Stimulated activated naive B cell treated with anti-CD40 and anti-IgM and Interleukin-4, amounts not matched to agents 10 μg/mL and 1 μg/mL and 100 μg/mL, for 72 hours (primary cell): ENCODE data around the gene ABCF3.

ENCODE experiments used
- ATAC-seq, 2 donors: fragments of 150-1000 bp; cut with Tn5 transposase; replicated peaks; 2 replicates each; pipeline ENCODE4 v1.10.0; 2021; ENCODE audit warnings: moderate library complexity in 1 of 2
- DNase-seq: peaks from one replicate; pipeline ENCODE4 v3.0.0; 2021
- H3K27ac Mint-ChIP-seq: one replicate; pipeline ENCODE4 v1.8.0; 2022; ENCODE audit warnings: mild to moderate bottlenecking, mixed read lengths
- H3K27me3 Mint-ChIP-seq, 2 donors: one replicate each; pipeline ENCODE4 v1.8.0; 2022; ENCODE audit warnings: mixed read lengths in 2 of 2
- H3K36me3 Mint-ChIP-seq, 2 donors: one replicate each; pipeline ENCODE4 v1.8.0; 2022; ENCODE audit warnings: mixed read lengths in 2 of 2, mild to moderate bottlenecking in 1 of 2
- H3K4me1 Mint-ChIP-seq, 2 donors: one replicate each; pipeline ENCODE4 v1.8.0; 2022; ENCODE audit warnings: mixed read lengths in 2 of 2, mild to moderate bottlenecking in 1 of 2
- H3K4me3 Mint-ChIP-seq, 2 donors: one replicate each; pipeline ENCODE4 v1.8.0; 2022; ENCODE audit warnings: mild to moderate bottlenecking in 2 of 2, mixed read lengths in 2 of 2, moderate library complexity in 1 of 2
- H3K9me3 Mint-ChIP-seq, 2 donors: one replicate each; pipeline ENCODE4 v1.8.0; 2022; ENCODE audit warnings: mixed read lengths in 2 of 2, mild to moderate bottlenecking in 1 of 2

Gene ABCF3

DNA sequence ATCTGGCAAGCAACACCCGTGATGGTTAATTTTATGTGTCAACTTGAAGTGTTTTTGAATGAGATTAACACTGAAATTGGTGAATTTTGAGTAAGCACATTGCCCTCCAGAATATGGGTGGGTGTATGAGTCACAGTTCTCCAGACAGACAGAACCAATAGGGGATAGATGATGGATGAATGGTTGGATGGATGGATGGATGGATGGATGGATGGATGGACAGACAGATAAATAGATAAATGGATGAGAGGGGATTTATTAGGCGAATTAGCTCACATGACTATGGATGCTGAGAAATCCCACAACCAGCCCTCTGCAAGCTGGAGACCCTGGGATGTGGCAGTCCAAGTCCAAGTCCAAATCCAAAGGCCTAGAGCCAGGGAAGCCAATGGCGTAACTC, 37.9 kb downstream of the ABCF3 start:
- Mint-ChIP-seq H3K36me3 (no peaks in the 10 kb centered on the region), H3K27ac (no peak overlapping the region), H3K27me3 (peaks cover 32 to 45% of the 10 kb centered on the region in 2 donors), H3K4me3 (no peak overlapping the region), H3K4me1 (peaks cover 3 to 4% of the 10 kb centered on the region in 2 donors), H3K9me3 (no peaks in the 10 kb centered on the region)
- no peak for ATAC-seq
- DNase-seq: no peak

GRCh38 chr3:184227481-184227935, 41.5 kb downstream of the ABCF3 start:
- DNase-seq: no peak
- H3K9me3 Mint-ChIP-seq: no peaks in the 10 kb centered on the region
- no peaks in the 10 kb centered on the region for H3K36me3 Mint-ChIP-seq
- H3K4me3 Mint-ChIP-seq: no peak overlapping the region
- ATAC-seq: peak; percentile 37 to 40
- no peak overlapping the region for H3K27ac Mint-ChIP-seq
- H3K4me1 Mint-ChIP-seq: peaks cover 13 to 18% of the 10 kb centered on the region in 2 donors
- H3K27me3 Mint-ChIP-seq: peaks cover 53 to 59% of the 10 kb centered on the region in 2 donors

DNA sequence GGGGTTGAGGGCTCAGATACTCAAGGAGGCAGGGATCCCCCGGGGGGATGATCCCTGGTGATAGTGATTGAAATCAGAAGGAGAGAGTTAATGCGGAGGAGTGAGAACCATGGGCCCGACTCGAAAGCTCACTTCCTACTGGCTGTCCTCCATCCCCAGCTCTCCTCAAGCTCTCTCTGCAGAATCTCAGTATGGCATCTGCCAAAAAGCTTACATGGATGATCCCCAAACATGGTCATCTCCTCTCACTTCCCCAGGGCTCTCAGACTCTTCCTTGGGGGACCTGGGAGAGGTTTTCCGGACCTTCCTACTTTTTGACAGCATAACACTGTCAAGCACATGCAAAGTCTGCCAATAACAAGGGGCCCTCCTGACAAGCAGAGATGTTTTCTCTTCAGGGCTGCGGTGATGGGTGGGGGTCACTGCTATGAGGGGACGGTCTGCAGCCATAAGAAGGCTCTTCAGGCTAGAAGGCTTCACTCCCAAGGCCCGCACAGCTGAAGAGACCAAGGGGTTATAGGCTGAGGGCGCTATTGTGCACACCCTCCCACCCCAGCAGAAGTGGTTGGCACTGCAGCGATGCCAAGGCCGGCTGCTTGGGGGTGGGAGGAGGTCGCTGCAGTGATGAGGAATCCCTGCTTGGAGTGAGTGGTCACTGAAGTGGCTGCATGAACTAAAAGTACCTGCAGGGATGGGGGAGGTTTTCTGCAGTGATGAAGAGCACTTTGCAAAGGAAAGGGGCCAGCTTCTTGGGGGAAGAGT, 42.6 kb downstream of the ABCF3 start:
- H3K27ac Mint-ChIP-seq: peak overlapping the region; percentile 47
- no peak for ATAC-seq
- peaks cover 13 to 18% of the 10 kb centered on the region in 2 donors for H3K4me1 Mint-ChIP-seq
- H3K9me3 Mint-ChIP-seq: no peaks in the 10 kb centered on the region
- DNase-seq: no peak
- peaks cover 58 to 63% of the 10 kb centered on the region in 2 donors for H3K27me3 Mint-ChIP-seq
- H3K36me3 Mint-ChIP-seq: no peaks in the 10 kb centered on the region
- peak overlapping the region; percentile 75 to 83 for H3K4me3 Mint-ChIP-seq

- peak within 1 kb of the TSS; percentile 47 for H3K27ac Mint-ChIP-seq
- H3K9me3 Mint-ChIP-seq: no peaks in the 10 kb centered on the region
- peak within 1 kb of the TSS; percentile 75 to 83 for H3K4me3 Mint-ChIP-seq
- H3K27me3 Mint-ChIP-seq: peaks cover 58 to 66% of the 10 kb centered on the region in 2 donors
- H3K36me3 Mint-ChIP-seq: no peaks in the 10 kb centered on the region
- H3K4me1 Mint-ChIP-seq: peaks cover 13 to 18% of the 10 kb centered on the region in 2 donors
- ATAC-seq (peak; percentile 93), DNase-seq (peak; percentile 66)
Observed at GRCh38 chr3:184229394-184230080, 43.5 kb downstream of the ABCF3 start, which contains the start of gene VWA5B2. Gene VWA5B2 (plus strand): TSS chr3:184229585. CDS start chr3:184230529, 944 bp downstream.

GRCh38 chr3:184230081-184230602, 44.1 kb downstream of the ABCF3 start:
- Mint-ChIP-seq H3K4me3 (peak overlapping the region; percentile 75 to 76), H3K4me1 (peaks cover 13 to 18% of the 10 kb centered on the region in 2 donors), H3K36me3 (no peaks in the 10 kb centered on the region), H3K9me3 (no peaks in the 10 kb centered on the region), H3K27me3 (peaks cover 56 to 64% of the 10 kb centered on the region in 2 donors), H3K27ac (no peak overlapping the region)
- DNase-seq (no peak), ATAC-seq (peak; percentile 13 to 19)

- no peaks in the 10 kb centered on the region for H3K36me3 Mint-ChIP-seq
- peak overlapping the region; percentile 46 to 65 for H3K4me3 Mint-ChIP-seq
- H3K27ac Mint-ChIP-seq: peak overlapping the region; percentile 81
- no peaks in the 10 kb centered on the region for H3K9me3 Mint-ChIP-seq
- ATAC-seq (no peak), DNase-seq (no peak)
- H3K27me3 Mint-ChIP-seq: peaks cover 51 to 59% of the 10 kb centered on the region in 2 donors
- H3K4me1 Mint-ChIP-seq: peaks cover 13 to 18% of the 10 kb centered on the region in 2 donors
Observed at GRCh38 chr3:184230603-184231528, 44.9 kb downstream of the ABCF3 start.

DNA sequence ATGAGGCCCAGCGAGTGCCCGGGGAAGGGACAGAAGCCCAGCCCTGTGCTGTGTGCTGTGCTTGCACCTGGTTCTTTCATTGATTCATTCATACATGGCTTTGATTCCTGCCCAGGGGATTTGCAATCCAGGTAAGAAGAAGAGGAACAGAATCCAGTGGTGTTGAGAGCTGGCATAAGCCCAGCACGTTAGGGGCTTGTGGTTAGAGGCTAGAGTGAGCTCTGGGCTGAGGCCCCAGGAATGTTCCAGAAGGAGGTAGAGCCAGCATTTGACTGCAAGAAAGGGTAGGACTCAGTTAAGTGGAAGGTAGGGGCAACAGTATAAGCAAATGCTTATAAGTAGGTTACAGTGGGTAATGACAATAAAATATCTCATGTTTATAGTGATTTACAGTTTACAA, 45.7 kb downstream of the ABCF3 start:
- ATAC-seq: no peak
- H3K4me3 Mint-ChIP-seq: peak overlapping the region; percentile 46 to 65

DNA sequence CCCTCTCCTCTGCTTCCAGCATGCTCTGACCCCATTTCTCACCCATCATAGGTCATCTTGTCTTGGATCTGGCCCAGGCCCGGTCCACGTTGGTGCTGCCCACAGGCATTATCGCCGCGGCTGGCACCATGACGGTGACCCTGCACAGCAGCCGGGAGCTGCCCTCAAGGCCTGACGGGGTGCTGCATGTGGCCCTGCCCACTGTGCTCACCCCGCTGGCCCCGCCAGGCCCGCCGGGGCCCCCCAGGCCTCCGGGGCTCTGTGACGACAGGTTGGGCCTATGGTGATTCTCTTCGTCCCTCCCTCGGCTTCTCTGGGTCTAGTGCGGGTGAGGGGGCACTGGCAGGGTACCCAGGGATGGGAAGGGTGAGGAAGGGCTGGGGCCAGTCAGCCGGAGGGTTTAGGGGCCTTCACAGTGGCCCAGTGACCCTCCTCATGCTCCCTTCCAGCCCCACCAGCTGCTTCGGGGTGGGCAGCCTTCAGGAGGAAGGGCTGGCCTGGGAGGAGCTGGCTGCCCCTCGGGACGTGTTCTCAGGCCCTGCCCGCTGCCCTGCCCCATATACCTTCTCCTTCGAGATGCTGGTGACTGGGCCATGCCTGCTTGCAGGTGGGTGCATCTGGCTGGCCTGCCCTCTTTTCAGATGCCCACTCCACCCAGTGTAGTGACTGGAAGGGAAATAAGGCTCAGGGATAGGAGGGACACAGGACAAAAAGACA, 47.3 kb downstream of the ABCF3 start:
- H3K27ac Mint-ChIP-seq: no peak overlapping the region
- ATAC-seq (no peak), DNase-seq (no peak)
- no peaks in the 10 kb centered on the region for H3K36me3 Mint-ChIP-seq
- peaks cover 13 to 18% of the 10 kb centered on the region in 2 donors for H3K4me1 Mint-ChIP-seq
- H3K27me3 Mint-ChIP-seq: peaks cover 39 to 41% of the 10 kb centered on the region in 2 donors
- H3K9me3 Mint-ChIP-seq: no peaks in the 10 kb centered on the region
- H3K4me3 Mint-ChIP-seq: no peak overlapping the region

More for the DNA sequence above, 45.7 kb downstream of the ABCF3 start:
- Mint-ChIP-seq H3K36me3 (no peaks in the 10 kb centered on the region), H3K27me3 (peaks cover 51 to 52% of the 10 kb centered on the region in 2 donors), H3K27ac (no peak overlapping the region), H3K4me1 (peaks cover 13 to 18% of the 10 kb centered on the region in 2 donors), H3K9me3 (no peaks in the 10 kb centered on the region)
- DNase-seq: no peak

DNA sequence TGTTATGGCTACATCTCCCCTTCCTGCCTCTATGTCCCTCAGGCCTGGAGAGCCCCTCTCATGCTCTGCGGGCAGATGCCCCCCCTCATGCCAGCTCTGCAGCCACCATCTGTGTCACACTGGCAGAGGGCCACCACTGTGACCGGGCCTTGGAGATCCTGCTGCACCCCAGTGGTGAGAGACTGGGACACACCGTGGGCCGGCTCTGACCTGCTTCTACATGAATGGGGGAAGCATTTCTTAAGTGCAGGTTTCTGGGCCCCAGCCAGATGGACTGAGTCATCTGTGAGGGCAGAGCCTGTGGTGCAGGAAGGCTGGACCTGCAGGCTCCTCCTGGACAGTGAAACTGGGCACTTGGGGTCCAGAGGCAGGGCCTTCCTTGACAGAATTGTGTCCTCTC, 48.2 kb downstream of the ABCF3 start:
- H3K4me1 Mint-ChIP-seq: peaks cover 10 to 11% of the 10 kb centered on the region in 2 donors
- DNase-seq (no peak), ATAC-seq (no peak)
- H3K27me3 Mint-ChIP-seq: peaks cover 30 to 33% of the 10 kb centered on the region in 2 donors
- no peaks in the 10 kb centered on the region for H3K36me3 Mint-ChIP-seq
- no peak overlapping the region for H3K27ac Mint-ChIP-seq
- no peaks in the 10 kb centered on the region for H3K9me3 Mint-ChIP-seq
- H3K4me3 Mint-ChIP-seq: no peak overlapping the region

DNA sequence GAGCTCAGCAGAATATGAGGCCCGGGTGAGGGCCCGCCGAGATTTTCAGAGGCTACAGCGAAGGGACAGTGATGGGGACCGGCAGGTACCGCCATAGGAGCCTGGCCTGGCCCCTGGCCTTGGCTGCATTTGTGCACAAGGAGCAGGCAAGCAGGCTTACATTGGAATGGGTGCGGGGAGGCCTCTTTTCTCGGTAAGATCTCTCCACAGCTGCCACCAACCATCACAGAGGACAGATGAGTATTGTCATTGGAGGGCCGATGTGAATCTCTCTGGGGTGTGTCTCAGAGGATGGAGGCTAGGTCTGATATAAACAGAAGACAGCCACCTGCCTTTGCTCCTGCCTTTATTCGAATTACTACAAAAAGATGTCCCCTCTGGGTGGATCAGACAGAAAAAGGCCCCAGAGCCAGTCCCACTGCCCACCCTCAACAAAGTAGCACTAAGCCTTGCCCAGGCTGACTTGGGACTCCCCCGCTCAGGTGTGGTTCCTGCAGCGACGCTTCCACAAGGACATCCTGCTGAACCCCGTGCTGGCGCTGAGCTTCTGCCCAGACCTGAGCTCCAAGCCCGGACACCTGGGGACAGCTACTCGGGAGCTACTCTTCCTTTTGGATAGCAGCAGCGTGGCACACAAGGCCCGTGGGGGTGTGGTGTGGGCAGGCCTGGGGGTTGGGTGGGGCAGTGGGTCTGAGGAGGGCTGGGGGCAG, 48.8 kb downstream of the ABCF3 start:
- Mint-ChIP-seq H3K36me3 (no peaks in the 10 kb centered on the region), H3K4me3 (no peak overlapping the region), H3K4me1 (peaks cover 10 to 11% of the 10 kb centered on the region in 2 donors), H3K27me3 (peaks cover 30 to 33% of the 10 kb centered on the region in 2 donors), H3K9me3 (no peaks in the 10 kb centered on the region), H3K27ac (no peak overlapping the region)
- ATAC-seq: no peak
- no peak for DNase-seq

- Mint-ChIP-seq H3K4me3 (no peak overlapping the region), H3K9me3 (no peaks in the 10 kb centered on the region), H3K36me3 (no peaks in the 10 kb centered on the region), H3K27ac (no peak overlapping the region), H3K4me1 (peaks cover 10 to 11% of the 10 kb centered on the region in 2 donors), H3K27me3 (peaks cover 30 to 33% of the 10 kb centered on the region in 2 donors)
- no peak for ATAC-seq
- no peak for DNase-seq
Observed at GRCh38 chr3:184235381-184236032, 49.5 kb downstream of the ABCF3 start.

DNA sequence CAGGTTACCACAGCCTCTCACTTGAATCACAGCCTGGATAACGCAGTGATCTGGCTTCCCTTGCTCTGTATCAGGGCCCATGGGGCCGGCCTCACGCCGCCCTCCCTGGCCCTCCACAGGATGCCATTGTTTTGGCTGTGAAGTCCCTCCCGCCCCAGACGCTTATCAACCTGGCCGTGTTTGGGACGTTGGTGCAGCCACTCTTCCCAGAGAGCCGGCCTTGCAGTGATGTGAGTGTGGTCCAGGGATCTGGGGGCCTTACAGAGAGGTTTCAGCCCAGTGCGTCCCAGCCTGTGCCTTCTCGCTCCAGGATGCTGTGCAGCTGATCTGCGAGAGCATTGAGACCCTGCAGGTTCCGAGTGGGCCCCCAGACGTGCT, 50.0 kb downstream of the ABCF3 start:
- peaks cover 7 to 8% of the 10 kb centered on the region in 2 donors for H3K4me1 Mint-ChIP-seq
- peaks cover 26 to 30% of the 10 kb centered on the region in 2 donors for H3K27me3 Mint-ChIP-seq
- no peak for ATAC-seq
- no peak overlapping the region for H3K27ac Mint-ChIP-seq
- DNase-seq: no peak
- H3K36me3 Mint-ChIP-seq: no peaks in the 10 kb centered on the region
- no peak overlapping the region for H3K4me3 Mint-ChIP-seq
- no peaks in the 10 kb centered on the region for H3K9me3 Mint-ChIP-seq
